Ishikawa (cell line): ENCODE measurements around the gene ANKUB1.

Experiments
- CREB1 ChIP-seq: IDR thresholded peaks from 2 replicates; pipeline ENCODE4 v1.6.1; 2012; ENCODE audit warnings: low read depth
- EP300 ChIP-seq: IDR thresholded peaks from 2 replicates; pipeline ENCODE4 v1.6.1; 2012; ENCODE audit warnings: borderline replicate concordance
- TAF1 ChIP-seq: IDR thresholded peaks from 2 replicates; pipeline ENCODE4 v1.6.1; 2012; ENCODE audit warnings: low read depth, mild to moderate bottlenecking

- TF ChIP-seq CREB1 = no peak
- no peak for TF ChIP-seq EP300
- no peak for TF ChIP-seq TAF1
Observed at GRCh38 chr3:149831321-149831720, 39.0 kb upstream of the ANKUB1 start.
